ENCODE results near the gene GPATCH8. TPM values are rescaled to one million over a fixed set of nuclear protein-coding genes. Genes with fewer than 3 reads are reported as not detected.

GPATCH8 gene
- total and polyA plus RNA-seq, 9 of the 15 experiments (the other 6 are each of a cell fraction or from before 2014, with no cell fraction given) = 10.6 to 29.6 (median 13.2) TPM

DNA sequence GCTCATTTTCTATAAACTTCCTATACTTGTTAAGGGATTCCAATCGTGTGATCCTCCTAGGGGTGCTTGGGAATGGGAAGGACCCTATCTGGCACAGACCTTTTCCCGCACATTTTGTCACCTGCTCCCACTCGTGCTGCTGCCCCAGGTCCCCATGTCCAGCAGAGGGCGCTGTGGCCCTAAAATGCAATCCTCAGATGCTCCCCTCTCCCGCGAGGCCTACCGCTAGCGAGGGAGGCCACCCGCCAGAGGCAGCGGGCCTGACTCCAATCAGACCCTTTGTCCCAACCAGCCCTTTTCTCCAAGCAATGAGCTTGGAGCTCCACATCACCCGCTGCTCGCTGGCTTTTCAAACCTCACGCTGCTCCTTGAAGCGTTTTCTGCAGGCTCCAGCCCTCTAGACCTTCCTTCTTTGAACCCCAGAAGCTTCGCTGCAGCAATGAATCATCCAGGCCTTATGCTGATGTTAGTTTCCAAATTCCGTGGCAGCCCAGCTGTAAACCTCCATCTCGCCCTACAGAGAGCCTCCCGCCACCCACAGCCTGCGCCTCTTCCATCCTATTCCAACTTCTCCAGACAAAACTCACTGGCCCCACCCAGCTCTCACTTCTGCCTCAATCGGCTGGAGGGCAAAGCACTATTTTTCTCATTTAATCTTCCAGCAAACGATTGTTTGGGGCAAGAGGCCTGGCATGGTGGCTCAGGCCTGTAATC lies 30.5 kb upstream of the GPATCH8 start (continued):
- TF ChIP-seq, protein P1, sequence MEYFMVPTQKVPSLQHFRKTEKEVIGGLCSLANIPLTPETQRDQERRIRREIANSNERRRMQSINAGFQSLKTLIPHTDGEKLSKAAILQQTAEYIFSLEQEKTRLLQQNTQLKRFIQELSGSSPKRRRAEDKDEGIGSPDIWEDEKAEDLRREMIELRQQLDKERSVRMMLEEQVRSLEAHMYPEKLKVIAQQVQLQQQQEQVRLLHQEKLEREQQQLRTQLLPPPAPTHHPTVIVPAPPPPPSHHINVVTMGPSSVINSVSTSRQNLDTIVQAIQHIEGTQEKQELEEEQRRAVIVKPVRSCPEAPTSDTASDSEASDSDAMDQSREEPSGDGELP (CRISPR knock-in tag; IDR thresholded peaks at IDR 0.05; ENCODE audit: borderline replicate concordance) = peak; percentile 67; the same call in 1 of the 2 replicates
- peak; percentile 36 for TF ChIP-seq NEUROD1 (IDR thresholded peaks at IDR 0.05; ENCODE audit: borderline replicate concordance, low read depth, low read length, partially characterized antibody)
- peak; percentile 68; the same call in 1 of the 2 replicates for TF ChIP-seq MYC (IDR thresholded peaks at IDR 0.05; ENCODE audit: low read depth, low read length)
- no peak for TF ChIP-seq MYC (CRISPR knock-in tag; IDR thresholded peaks at IDR 0.05; ENCODE audit: borderline replicate concordance, low read depth)
- no peak for TF ChIP-seq MTA1 (IDR thresholded peaks at IDR 0.05; ENCODE audit: borderline replicate concordance)
- TF ChIP-seq PHF20 (IDR thresholded peaks at IDR 0.05; ENCODE audit: partially characterized antibody) = peak; percentile 20
- no peak for TF ChIP-seq HDAC1 (IDR thresholded peaks at IDR 0.05)
- TF ChIP-seq, protein P2, sequence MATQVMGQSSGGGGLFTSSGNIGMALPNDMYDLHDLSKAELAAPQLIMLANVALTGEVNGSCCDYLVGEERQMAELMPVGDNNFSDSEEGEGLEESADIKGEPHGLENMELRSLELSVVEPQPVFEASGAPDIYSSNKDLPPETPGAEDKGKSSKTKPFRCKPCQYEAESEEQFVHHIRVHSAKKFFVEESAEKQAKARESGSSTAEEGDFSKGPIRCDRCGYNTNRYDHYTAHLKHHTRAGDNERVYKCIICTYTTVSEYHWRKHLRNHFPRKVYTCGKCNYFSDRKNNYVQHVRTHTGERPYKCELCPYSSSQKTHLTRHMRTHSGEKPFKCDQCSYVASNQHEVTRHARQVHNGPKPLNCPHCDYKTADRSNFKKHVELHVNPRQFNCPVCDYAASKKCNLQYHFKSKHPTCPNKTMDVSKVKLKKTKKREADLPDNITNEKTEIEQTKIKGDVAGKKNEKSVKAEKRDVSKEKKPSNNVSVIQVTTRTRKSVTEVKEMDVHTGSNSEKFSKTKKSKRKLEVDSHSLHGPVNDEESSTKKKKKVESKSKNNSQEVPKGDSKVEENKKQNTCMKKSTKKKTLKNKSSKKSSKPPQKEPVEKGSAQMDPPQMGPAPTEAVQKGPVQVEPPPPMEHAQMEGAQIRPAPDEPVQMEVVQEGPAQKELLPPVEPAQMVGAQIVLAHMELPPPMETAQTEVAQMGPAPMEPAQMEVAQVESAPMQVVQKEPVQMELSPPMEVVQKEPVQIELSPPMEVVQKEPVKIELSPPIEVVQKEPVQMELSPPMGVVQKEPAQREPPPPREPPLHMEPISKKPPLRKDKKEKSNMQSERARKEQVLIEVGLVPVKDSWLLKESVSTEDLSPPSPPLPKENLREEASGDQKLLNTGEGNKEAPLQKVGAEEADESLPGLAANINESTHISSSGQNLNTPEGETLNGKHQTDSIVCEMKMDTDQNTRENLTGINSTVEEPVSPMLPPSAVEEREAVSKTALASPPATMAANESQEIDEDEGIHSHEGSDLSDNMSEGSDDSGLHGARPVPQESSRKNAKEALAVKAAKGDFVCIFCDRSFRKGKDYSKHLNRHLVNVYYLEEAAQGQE (IDR thresholded peaks at IDR 0.05; ENCODE audit: borderline replicate concordance) = peak; percentile 91
- TF ChIP-seq, protein P2 (CRISPR knock-in tag; IDR thresholded peaks at IDR 0.05; ENCODE audit: low read depth) = no peak
- TF ChIP-seq MECOM (CRISPR knock-in tag; IDR thresholded peaks at IDR 0.05) = no peak
- no peak for TF ChIP-seq ELF1 (tag; IDR thresholded peaks at IDR 0.05)
- TF ChIP-seq ASH1L (IDR thresholded peaks at IDR 0.05; ENCODE audit: borderline replicate concordance, low read depth, partially characterized antibody) = no peak
- peak; percentile 47; the same call in 1 of the 2 replicates for TF ChIP-seq CTBP1 (IDR thresholded peaks at IDR 0.05; ENCODE audit: borderline replicate concordance)
- no peak for TF ChIP-seq ZZZ3 (IDR thresholded peaks at IDR 0.05)
- TF ChIP-seq LCOR (CRISPR knock-in tag; IDR thresholded peaks at IDR 0.05) = 0 out of 2 replicates have a peak, but pooled peaks have one; percentile 42
- peak in 1 of 2 experiments; percentile 71; a peak in 1 of 4 replicates for TF ChIP-seq RCOR1 (IDR thresholded peaks at IDR 0.05; ENCODE audit: borderline replicate concordance in 1 of 2, low read depth in 2 of 2, low read length in 2 of 2)
- TF ChIP-seq DNMT1 (IDR thresholded peaks at IDR 0.05) = no peak
- TF ChIP-seq RB1 (IDR thresholded peaks at IDR 0.05; ENCODE audit: low read depth) = peak; percentile 95; the same call in 1 of the 2 replicates

Measured in K562 (cell line).